HEK293 (cell line): ENCODE data around the gene NAT16.

Experiments used
- EGR2 ChIP-seq: fragments of 450-650 bp; formaldehyde crosslinking; IDR thresholded peaks from 2 replicates; pipeline ENCODE4 v1.5.1; 2016; ENCODE audit warnings: low read depth, missing biosample characterization, missing genetic modification characterization
- GLIS2 ChIP-seq: fragments of 450-650 bp; formaldehyde crosslinking; IDR thresholded peaks from 2 replicates; pipeline ENCODE4 v1.5.1; 2016; ENCODE audit warnings: missing biosample characterization, missing genetic modification characterization
- HOXD13 ChIP-seq: sonication (generic); formaldehyde crosslinking; IDR thresholded peaks from 2 replicates; pipeline ENCODE4 v1.8.0; 2022; ENCODE audit warnings: missing genetic modification reagents, borderline replicate concordance
- KLF10 ChIP-seq: fragments of 450-650 bp; IDR thresholded peaks from 2 replicates; pipeline ENCODE4 v1.5.1; 2018; ENCODE audit warnings: missing biosample characterization, mild to moderate bottlenecking, missing genetic modification characterization
- KLF7 ChIP-seq: fragments of 450-650 bp; formaldehyde crosslinking; IDR thresholded peaks from 2 replicates; pipeline ENCODE4 v1.5.1; 2016; ENCODE audit warnings: missing biosample characterization, missing genetic modification characterization, borderline replicate concordance
- KLF8 ChIP-seq: fragments of 450-650 bp; formaldehyde crosslinking; IDR thresholded peaks from 2 replicates; pipeline ENCODE4 v1.5.1; 2016; ENCODE audit warnings: missing biosample characterization, missing genetic modification characterization
- MZF1 ChIP-seq: fragments of 450-650 bp; formaldehyde crosslinking; IDR thresholded peaks from 2 replicates; pipeline ENCODE4 v1.5.1; 2017; ENCODE audit warnings: missing biosample characterization, missing genetic modification characterization, borderline replicate concordance
- OVOL3 ChIP-seq: fragments of 450-650 bp; formaldehyde crosslinking; IDR thresholded peaks from 2 replicates; pipeline ENCODE4 v1.5.1; 2016; ENCODE audit warnings: missing biosample characterization, missing genetic modification characterization
- RBAK ChIP-seq: fragments of 450-650 bp; formaldehyde crosslinking; IDR thresholded peaks from 2 replicates; pipeline ENCODE4 v1.5.1; 2016; ENCODE audit warnings: missing biosample characterization, missing genetic modification characterization
- REST ChIP-seq: fragments of 450-650 bp; formaldehyde crosslinking; IDR thresholded peaks from 2 replicates; pipeline ENCODE4 v1.5.1; 2016; ENCODE audit warnings: missing biosample characterization, missing genetic modification characterization
- SCRT1 ChIP-seq: fragments of 450-650 bp; formaldehyde crosslinking; IDR thresholded peaks from 2 replicates; pipeline ENCODE4 v1.5.1; 2016; ENCODE audit warnings: missing biosample characterization, missing genetic modification characterization, borderline replicate concordance
- TRIM28 ChIP-seq: IDR thresholded peaks from 2 replicates; pipeline ENCODE4 v1.6.1; 2011; ENCODE audit warnings: low read length, control low read depth, borderline replicate concordance
- WT1 ChIP-seq: fragments of 450-650 bp; formaldehyde crosslinking; IDR thresholded peaks from 2 replicates; pipeline ENCODE4 v1.5.1; 2016; ENCODE audit warnings: missing biosample characterization, missing genetic modification characterization
- ZBTB17 ChIP-seq: fragments of 450-650 bp; formaldehyde crosslinking; IDR thresholded peaks from 2 replicates; pipeline ENCODE4 v1.5.1; 2016; ENCODE audit warnings: missing biosample characterization, missing genetic modification characterization
- ZBTB21 ChIP-seq: fragments of 450-650 bp; formaldehyde crosslinking; IDR thresholded peaks from 2 replicates; pipeline ENCODE4 v1.5.1; 2017; ENCODE audit warnings: missing biosample characterization, missing genetic modification characterization
- ZBTB26 ChIP-seq: fragments of 450-650 bp; formaldehyde crosslinking; optimal IDR thresholded peaks from 2 replicates; pipeline ENCODE3; 2016; ENCODE audit warnings: missing biosample characterization, mild to moderate bottlenecking, missing genetic modification characterization
- ZBTB7A ChIP-seq: fragments of 450-650 bp; formaldehyde crosslinking; IDR thresholded peaks from 2 replicates; pipeline ENCODE4 v1.5.1; 2016; ENCODE audit warnings: low read depth, missing biosample characterization, missing genetic modification characterization
- ZFHX2 ChIP-seq: fragments of 450-650 bp; formaldehyde crosslinking; conservative IDR thresholded peaks from 2 replicates; pipeline ENCODE4 v1.5.1; 2016; ENCODE audit warnings: missing biosample characterization, missing genetic modification characterization
- ZFP3 ChIP-seq: fragments of 450-650 bp; formaldehyde crosslinking; IDR thresholded peaks from 2 replicates; pipeline ENCODE4 v1.5.1; 2016; ENCODE audit warnings: low read depth, missing biosample characterization, missing genetic modification characterization
- ZFP69B ChIP-seq: fragments of 450-650 bp; formaldehyde crosslinking; IDR thresholded peaks from 2 replicates; pipeline ENCODE4 v1.5.1; 2016; ENCODE audit warnings: missing biosample characterization, missing genetic modification characterization
- ZNF133 ChIP-seq: fragments of 450-650 bp; formaldehyde crosslinking; IDR thresholded peaks from 2 replicates; pipeline ENCODE4 v1.5.1; 2016; ENCODE audit warnings: missing biosample characterization, missing genetic modification characterization
- ZNF266 ChIP-seq: fragments of 450-650 bp; formaldehyde crosslinking; IDR thresholded peaks from 2 replicates; pipeline ENCODE4 v1.5.1; 2016; ENCODE audit warnings: missing biosample characterization, missing genetic modification characterization, low read depth
- ZNF292 ChIP-seq: fragments of 450-650 bp; formaldehyde crosslinking; IDR thresholded peaks from 2 replicates; pipeline ENCODE4 v1.5.1; 2016; ENCODE audit warnings: low read depth, missing biosample characterization, missing genetic modification characterization, borderline replicate concordance
- ZNF350 ChIP-seq: fragments of 450-650 bp; formaldehyde crosslinking; IDR thresholded peaks from 2 replicates; pipeline ENCODE4 v1.5.0; 2017; ENCODE audit warnings: missing biosample characterization, mild to moderate bottlenecking, missing genetic modification characterization
- ZNF362 ChIP-seq: fragments of 450-650 bp; formaldehyde crosslinking; IDR thresholded peaks from 2 replicates; pipeline ENCODE4 v1.5.1; 2016; ENCODE audit warnings: missing biosample characterization, missing genetic modification characterization
- ZNF366 ChIP-seq: fragments of 450-650 bp; formaldehyde crosslinking; conservative IDR thresholded peaks from 2 replicates; pipeline ENCODE4 v1.5.1; 2016; ENCODE audit warnings: missing biosample characterization, missing genetic modification characterization
- ZNF423 ChIP-seq: fragments of 450-650 bp; formaldehyde crosslinking; IDR thresholded peaks from 2 replicates; pipeline ENCODE4 v1.5.1; 2016; ENCODE audit warnings: missing biosample characterization, missing genetic modification characterization
- ZNF48 ChIP-seq: fragments of 450-650 bp; formaldehyde crosslinking; IDR thresholded peaks from 2 replicates; pipeline ENCODE4 v1.5.1; 2016; ENCODE audit warnings: missing biosample characterization, missing genetic modification characterization
- ZNF571 ChIP-seq: fragments of 450-650 bp; formaldehyde crosslinking; IDR thresholded peaks from 2 replicates; pipeline ENCODE4 v1.5.0; 2017; ENCODE audit warnings: missing biosample characterization, missing genetic modification characterization
- ZNF580 ChIP-seq: fragments of 450-650 bp; formaldehyde crosslinking; IDR thresholded peaks from 2 replicates; pipeline ENCODE4 v1.5.1; 2016; ENCODE audit warnings: missing biosample characterization, missing genetic modification characterization
- ZNF670 ChIP-seq: fragments of 450-650 bp; formaldehyde crosslinking; IDR thresholded peaks from 2 replicates; pipeline ENCODE4 v1.5.1; 2016; ENCODE audit warnings: missing biosample characterization, missing genetic modification characterization, low read depth
- ZNF701 ChIP-seq: fragments of 450-650 bp; formaldehyde crosslinking; IDR thresholded peaks from 2 replicates; pipeline ENCODE4 v1.5.1; 2016; ENCODE audit warnings: missing biosample characterization, missing genetic modification characterization
- ZNF707 ChIP-seq: fragments of 450-650 bp; formaldehyde crosslinking; IDR thresholded peaks from 2 replicates; pipeline ENCODE4 v1.5.1; 2016; ENCODE audit warnings: missing biosample characterization, missing genetic modification characterization
- ZNF76 ChIP-seq: fragments of 450-650 bp; formaldehyde crosslinking; IDR thresholded peaks from 2 replicates; pipeline ENCODE4; 2016; ENCODE audit warnings: low read depth, missing biosample characterization, missing genetic modification characterization, borderline replicate concordance
- ZNF837 ChIP-seq: fragments of 450-650 bp; formaldehyde crosslinking; IDR thresholded peaks from 2 replicates; pipeline ENCODE4 v1.5.1; 2016; ENCODE audit warnings: missing biosample characterization, missing genetic modification characterization
- ZNF843 ChIP-seq: fragments of 450-650 bp; formaldehyde crosslinking; IDR thresholded peaks from 2 replicates; pipeline ENCODE4 v1.5.1; 2016; ENCODE audit warnings: missing biosample characterization, missing genetic modification characterization
- ZSCAN16 ChIP-seq: fragments of 450-650 bp; formaldehyde crosslinking; IDR thresholded peaks from 2 replicates; pipeline ENCODE4 v1.5.1; 2016; ENCODE audit warnings: missing biosample characterization, missing genetic modification characterization

NAT16 gene

GRCh38 chr7:101166909-101167644 lies 13.0 kb downstream of the NAT16 start (continued):
- TF ChIP-seq ZNF362 (no peak), ZFP3 (no peak), ZBTB7A (tag by site-specific recombination) (0 out of 2 replicates have a peak, but pooled peaks have one; percentile 12), ZNF837 (tag by site-specific recombination) (no peak), ZBTB26 (tag by site-specific recombination) (peak; percentile 14), ZSCAN16 (tag by site-specific recombination) (no peak), ZNF48 (tag by site-specific recombination) (no peak), KLF7 (tag by site-specific recombination) (no peak), MZF1 (tag by site-specific recombination) (no peak), ZNF580 (tag by site-specific recombination) (no peak), ZBTB21 (tag by site-specific recombination) (no peak), GLIS2 (tag by site-specific recombination) (peak; percentile 35; the same call in 1 of the 2 replicates), ZFP69B (tag by site-specific recombination) (no peak), ZNF707 (tag by site-specific recombination) (no peak), TRIM28 (no peak), HOXD13 (CRISPR knock-in tag) (no peak), WT1 (tag by site-specific recombination) (peak; percentile 24; the same call in 1 of the 2 replicates), ZNF76 (tag by site-specific recombination) (0 out of 2 replicates have a peak, but pooled peaks have one; percentile 10), KLF10 (no peak), OVOL3 (tag by site-specific recombination) (no peak), SCRT1 (no peak), REST (tag by site-specific recombination) (no peak), ZNF571 (tag by site-specific recombination) (no peak), ZNF350 (tag by site-specific recombination) (no peak), ZBTB17 (tag by site-specific recombination) (peak; percentile 99), ZNF292 (tag by site-specific recombination) (no peak), ZNF423 (tag by site-specific recombination) (no peak), EGR2 (peak; percentile 85), ZNF366 (tag by site-specific recombination) (peak; percentile 94), ZNF701 (tag by site-specific recombination) (no peak), ZNF133 (tag by site-specific recombination) (no peak), ZNF266 (no peak), ZNF670 (tag by site-specific recombination) (no peak), KLF8 (tag by site-specific recombination) (0 out of 2 replicates have a peak, but pooled peaks have one; percentile 38), RBAK (tag by site-specific recombination) (no peak), ZFHX2 (peak; percentile 88), ZNF843 (tag by site-specific recombination) (no peak)
